GM12892 (cell line): Measurements from ENCODE around the gene RAB6A.

Source experiments
- POLR2A ChIP-seq: IDR thresholded peaks from 2 replicates; pipeline ENCODE4 v1.6.1; 2011; ENCODE audit warnings: low read depth, low read length, control low read depth
- POLR2AphosphoS5 ChIP-seq: IDR thresholded peaks from 2 replicates; pipeline ENCODE4 v1.6.1; 2011; ENCODE audit warnings: low read depth, low read length, control low read depth
- TAF1 ChIP-seq: IDR thresholded peaks from 2 replicates; pipeline ENCODE4 v1.6.1; 2011; ENCODE audit warnings: low read depth, mild to moderate bottlenecking, control low read depth, low read length, borderline replicate concordance

- TF ChIP-seq POLR2A, result no peak
- no peak for TF ChIP-seq TAF1
- TF ChIP-seq POLR2AphosphoS5, result no peak
Observed at GRCh38 chr11:73645972-73646631, 114.8 kb downstream of the RAB6A start, which contains the start of gene PLEKHB1.
